Muscle layer of colon (tissue), 2 donors: ENCODE measurements around the gene ELOVL4.

Experiments
- H3K27ac ChIP-seq: one replicate; pipeline ENCODE4 v1.7.0; 2013; ENCODE audit warnings: low read depth, mild to moderate bottlenecking, low read length, moderate library complexity
- H3K27me3 ChIP-seq, 2 donors: one replicate each; pipeline ENCODE4 v1.7.0; 2013; ENCODE audit warnings: low read length in 2 of 2, mild to moderate bottlenecking in 2 of 2; ENCODE audit not compliant: insufficient read depth in 2 of 2, control insufficient read depth in 1 of 2
- H3K36me3 ChIP-seq: one replicate; pipeline ENCODE4 v1.7.0; 2013; ENCODE audit warnings: mild to moderate bottlenecking, low read length; ENCODE audit not compliant: insufficient read depth
- H3K4me1 ChIP-seq: one replicate; pipeline ENCODE4 v1.7.0; 2013; ENCODE audit warnings: mild to moderate bottlenecking, low read length; ENCODE audit not compliant: insufficient read depth
- H3K4me3 ChIP-seq, 2 donors: one replicate each; pipeline ENCODE4 v1.7.0; 2013; ENCODE audit warnings: low read length in 2 of 2, low read depth in 1 of 2, mild to moderate bottlenecking in 1 of 2, moderate library complexity in 1 of 2
- H3K9ac ChIP-seq: one replicate; pipeline ENCODE4 v1.7.0; 2013; ENCODE audit warnings: low read length
- H3K9me3 ChIP-seq: one replicate; pipeline ENCODE4 v1.7.0; 2013; ENCODE audit warnings: mild to moderate bottlenecking, low read length
- donor health status: abdominal sarcoma.
- donor health status: Adenocarcinoma of cecum.

The ELOVL4 gene

GRCh38 chr6:79954849-79955248, 7.5 kb upstream of the ELOVL4 start:
- H3K36me3 ChIP-seq, result no peaks in the 10 kb centered on the region
- no peak overlapping the region for H3K4me3 ChIP-seq
- no peak overlapping the region for H3K27ac ChIP-seq
- no peaks in the 10 kb centered on the region for H3K4me1 ChIP-seq
- no peaks in the 10 kb centered on the region for H3K27me3 ChIP-seq
- H3K9me3 ChIP-seq, result no peaks in the 10 kb centered on the region
- no peak overlapping the region for H3K9ac ChIP-seq

- no peak overlapping the region for H3K9ac ChIP-seq
- no peak overlapping the region for H3K4me3 ChIP-seq
- no peaks in the 10 kb centered on the region for H3K9me3 ChIP-seq
- H3K36me3 ChIP-seq, result no peaks in the 10 kb centered on the region
- peaks cover 0 to 5% of the 10 kb centered on the region in 2 donors for H3K27me3 ChIP-seq
- peaks cover 6% of the 10 kb centered on the region for H3K4me1 ChIP-seq
- H3K27ac ChIP-seq, result no peak overlapping the region
These were observed 1.9 kb upstream of the ELOVL4 start for GRCh38 chr6:79949233-79949632.

- Histone ChIP-seq H3K36me3 (no peaks in the 10 kb centered on the region), H3K9ac (no peak overlapping the region), H3K4me3 (peak overlapping the region; percentile 69 to 90), H3K27ac (peak overlapping the region; percentile 10), H3K4me1 (peaks cover 6% of the 10 kb centered on the region), H3K9me3 (no peaks in the 10 kb centered on the region), H3K27me3 (peaks cover 0 to 5% of the 10 kb centered on the region in 2 donors)
These were observed 822 bp downstream of the ELOVL4 start for GRCh38 chr6:79946272-79947190.

- no peaks in the 10 kb centered on the region for H3K36me3 ChIP-seq
- H3K9me3 ChIP-seq, result no peaks in the 10 kb centered on the region
- peaks cover 6% of the 10 kb centered on the region for H3K4me1 ChIP-seq
- H3K27ac ChIP-seq, result no peak overlapping the region
- no peak overlapping the region for H3K9ac ChIP-seq
- H3K4me3 ChIP-seq, result no peak overlapping the region
- peaks cover 0 to 5% of the 10 kb centered on the region in 2 donors for H3K27me3 ChIP-seq
These were observed 4.2 kb downstream of the ELOVL4 start for GRCh38 chr6:79943133-79943532.

GRCh38 chr6:79941489-79942151, 5.7 kb downstream of the ELOVL4 start:
- peaks cover 0 to 1% of the 10 kb centered on the region in 2 donors for H3K27me3 ChIP-seq
- no peak overlapping the region for H3K27ac ChIP-seq
- no peaks in the 10 kb centered on the region for H3K9me3 ChIP-seq
- H3K9ac ChIP-seq, result no peak overlapping the region
- H3K4me1 ChIP-seq, result peaks cover 6% of the 10 kb centered on the region
- no peaks in the 10 kb centered on the region for H3K36me3 ChIP-seq
- no peak overlapping the region for H3K4me3 ChIP-seq

- Histone ChIP-seq H3K4me1 (no peaks in the 10 kb centered on the region), H3K36me3 (no peaks in the 10 kb centered on the region), H3K27ac (no peak overlapping the region), H3K9me3 (no peaks in the 10 kb centered on the region), H3K4me3 (no peak overlapping the region), H3K9ac (no peak overlapping the region), H3K27me3 (no peaks in the 10 kb centered on the region)
These were observed 18.8 kb downstream of the ELOVL4 start for GRCh38 chr6:79928478-79928998.

- Histone ChIP-seq H3K36me3 (no peaks in the 10 kb centered on the region), H3K9me3 (no peaks in the 10 kb centered on the region), H3K4me3 (no peak overlapping the region), H3K9ac (no peak overlapping the region), H3K4me1 (no peaks in the 10 kb centered on the region), H3K27ac (no peak overlapping the region), H3K27me3 (no peaks in the 10 kb centered on the region)
These were observed 19.6 kb downstream of the ELOVL4 start for GRCh38 chr6:79927758-79928157.

GRCh38 chr6:79923270-79923669, 24.1 kb downstream of the ELOVL4 start:
- Histone ChIP-seq H3K9ac (no peak overlapping the region), H3K27ac (no peak overlapping the region), H3K27me3 (no peaks in the 10 kb centered on the region), H3K9me3 (no peaks in the 10 kb centered on the region), H3K4me1 (no peaks in the 10 kb centered on the region), H3K4me3 (no peak overlapping the region), H3K36me3 (no peaks in the 10 kb centered on the region)

- no peak overlapping the region for H3K4me3 ChIP-seq
- no peaks in the 10 kb centered on the region for H3K36me3 ChIP-seq
- no peaks in the 10 kb centered on the region for H3K27me3 ChIP-seq
- no peaks in the 10 kb centered on the region for H3K4me1 ChIP-seq
- no peaks in the 10 kb centered on the region for H3K9me3 ChIP-seq
- H3K27ac ChIP-seq, result no peak overlapping the region
- H3K9ac ChIP-seq, result no peak overlapping the region
These were observed 25.3 kb downstream of the ELOVL4 start for GRCh38 chr6:79922018-79922417.

- Histone ChIP-seq H3K27me3 (no peaks in the 10 kb centered on the region), H3K4me3 (no peak overlapping the region), H3K9ac (no peak overlapping the region), H3K36me3 (no peaks in the 10 kb centered on the region), H3K4me1 (no peaks in the 10 kb centered on the region), H3K27ac (no peak overlapping the region), H3K9me3 (no peaks in the 10 kb centered on the region)
These were observed 34.0 kb downstream of the ELOVL4 start for GRCh38 chr6:79913369-79913768.

- Histone ChIP-seq H3K4me1 (no peaks in the 10 kb centered on the region), H3K27me3 (no peaks in the 10 kb centered on the region), H3K36me3 (no peaks in the 10 kb centered on the region), H3K4me3 (no peak overlapping the region), H3K9ac (no peak overlapping the region), H3K27ac (no peak overlapping the region), H3K9me3 (no peaks in the 10 kb centered on the region)
These were observed 35.4 kb downstream of the ELOVL4 start for GRCh38 chr6:79911992-79912391.
